ENCODE data around the gene DMTF1. TPM values are rescaled to one million over a fixed set of nuclear protein-coding genes. Genes with fewer than 3 reads are reported as not detected.

The DMTF1 gene, protein sequence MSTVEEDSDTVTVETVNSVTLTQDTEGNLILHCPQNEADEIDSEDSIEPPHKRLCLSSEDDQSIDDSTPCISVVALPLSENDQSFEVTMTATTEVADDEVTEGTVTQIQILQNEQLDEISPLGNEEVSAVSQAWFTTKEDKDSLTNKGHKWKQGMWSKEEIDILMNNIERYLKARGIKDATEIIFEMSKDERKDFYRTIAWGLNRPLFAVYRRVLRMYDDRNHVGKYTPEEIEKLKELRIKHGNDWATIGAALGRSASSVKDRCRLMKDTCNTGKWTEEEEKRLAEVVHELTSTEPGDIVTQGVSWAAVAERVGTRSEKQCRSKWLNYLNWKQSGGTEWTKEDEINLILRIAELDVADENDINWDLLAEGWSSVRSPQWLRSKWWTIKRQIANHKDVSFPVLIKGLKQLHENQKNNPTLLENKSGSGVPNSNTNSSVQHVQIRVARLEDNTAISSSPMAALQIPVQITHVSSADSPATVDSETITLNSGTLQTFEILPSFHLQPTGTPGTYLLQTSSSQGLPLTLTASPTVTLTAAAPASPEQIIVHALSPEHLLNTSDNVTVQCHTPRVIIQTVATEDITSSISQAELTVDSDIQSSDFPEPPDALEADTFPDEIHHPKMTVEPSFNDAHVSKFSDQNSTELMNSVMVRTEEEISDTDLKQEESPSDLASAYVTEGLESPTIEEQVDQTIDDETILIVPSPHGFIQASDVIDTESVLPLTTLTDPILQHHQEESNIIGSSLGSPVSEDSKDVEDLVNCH
- total RNA-seq (74.3 and 75.1 TPM in 2 replicates), polyA plus RNA-seq (37.8 and 42.5 TPM in 2 replicates)

DNA sequence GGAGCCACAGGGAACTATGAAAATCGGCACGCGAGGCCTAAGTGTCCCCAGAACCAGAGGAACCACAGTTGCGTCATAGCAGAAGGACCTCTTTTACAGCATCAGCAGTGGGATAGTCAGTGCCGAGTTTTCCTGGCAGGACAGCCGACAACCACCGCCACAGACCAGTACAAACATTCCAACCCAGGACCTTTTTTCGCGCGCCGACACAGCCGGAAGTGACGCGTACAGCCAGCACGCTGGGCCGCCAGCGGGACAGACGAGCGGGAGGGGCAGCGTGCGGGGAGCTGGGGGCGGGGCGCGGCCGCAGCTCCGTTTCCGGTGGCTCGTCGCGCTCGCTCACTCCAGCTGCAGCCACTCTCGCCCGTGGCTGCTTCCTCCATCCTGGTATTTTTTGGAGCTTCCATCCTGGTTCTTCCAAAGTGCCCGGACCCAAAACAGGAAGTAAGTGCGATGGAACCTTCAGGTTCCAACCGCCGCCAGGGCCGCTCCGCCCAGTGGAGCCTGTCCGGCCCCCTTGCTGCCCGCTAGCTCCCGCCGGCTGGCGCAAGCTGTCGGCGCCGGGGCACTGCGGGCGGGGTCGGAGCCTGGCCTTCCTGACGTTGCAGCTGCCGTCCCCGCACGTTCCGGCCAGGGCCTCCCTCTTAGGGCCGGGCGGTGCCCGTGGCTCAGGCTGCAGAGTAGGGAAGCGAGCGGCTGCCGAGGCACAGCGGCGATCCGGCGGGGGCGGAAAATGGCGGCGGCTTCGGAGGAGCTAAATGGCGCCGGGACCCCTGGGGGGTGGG, at the start of gene DMTF1:
TSS of gene DMTF1 (plus strand) at position 342 of the 785 bp plus-strand sequence. CDS start 12,489 bp downstream, outside the sequence.
- peak within 1 kb of the TSS; percentile 70 for H2AFZ ChIP-seq
- H3K4me1 ChIP-seq (ENCODE audit: insufficient read depth): peaks cover 13% of the 10 kb centered on the region
- peak within 1 kb of the TSS; percentile 98 for H3K27ac ChIP-seq
- H3K9me3 ChIP-seq (ENCODE audit: low read depth): no peaks in the 10 kb centered on the region
- H3K36me3 ChIP-seq (replicated peaks; ENCODE audit: insufficient read depth, low read depth): no peaks in the 10 kb centered on the region
- DNase-seq (ENCODE audit: low spot score): peak; percentile 98
- WGBS (ENCODE audit: low lambda C conversion rate, missing lambda C conversion rate): under 1% methylated on average over 58 of the region's 71 CpGs
- peak within 1 kb of the TSS; percentile 81 for H3K4me2 ChIP-seq
- peak within 1 kb of the TSS; percentile 38 for H3K4me3 ChIP-seq
- H3K27me3 ChIP-seq: no peaks in the 10 kb centered on the region
- peaks cover 35% of the 10 kb centered on the region for H4K20me1 ChIP-seq (ENCODE audit: insufficient read depth, poor library complexity, severe bottlenecking)
- no peaks in the 10 kb centered on the region for H3K9me2 ChIP-seq (replicated peaks; ENCODE audit: insufficient read depth)
- H3K79me2 ChIP-seq: peaks cover 42% of the 10 kb centered on the region
- TF ChIP-seq, protein P1, sequence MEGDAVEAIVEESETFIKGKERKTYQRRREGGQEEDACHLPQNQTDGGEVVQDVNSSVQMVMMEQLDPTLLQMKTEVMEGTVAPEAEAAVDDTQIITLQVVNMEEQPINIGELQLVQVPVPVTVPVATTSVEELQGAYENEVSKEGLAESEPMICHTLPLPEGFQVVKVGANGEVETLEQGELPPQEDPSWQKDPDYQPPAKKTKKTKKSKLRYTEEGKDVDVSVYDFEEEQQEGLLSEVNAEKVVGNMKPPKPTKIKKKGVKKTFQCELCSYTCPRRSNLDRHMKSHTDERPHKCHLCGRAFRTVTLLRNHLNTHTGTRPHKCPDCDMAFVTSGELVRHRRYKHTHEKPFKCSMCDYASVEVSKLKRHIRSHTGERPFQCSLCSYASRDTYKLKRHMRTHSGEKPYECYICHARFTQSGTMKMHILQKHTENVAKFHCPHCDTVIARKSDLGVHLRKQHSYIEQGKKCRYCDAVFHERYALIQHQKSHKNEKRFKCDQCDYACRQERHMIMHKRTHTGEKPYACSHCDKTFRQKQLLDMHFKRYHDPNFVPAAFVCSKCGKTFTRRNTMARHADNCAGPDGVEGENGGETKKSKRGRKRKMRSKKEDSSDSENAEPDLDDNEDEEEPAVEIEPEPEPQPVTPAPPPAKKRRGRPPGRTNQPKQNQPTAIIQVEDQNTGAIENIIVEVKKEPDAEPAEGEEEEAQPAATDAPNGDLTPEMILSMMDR (IDR thresholded peaks at IDR 0.05; ENCODE audit: poor library complexity): no peak
- no peak for TF ChIP-seq EZH2 (IDR thresholded peaks at IDR 0.05; ENCODE audit: borderline replicate concordance)
- no peak for TF ChIP-seq EZH2phosphoT487 (IDR thresholded peaks at IDR 0.05; ENCODE audit: low read depth, severe bottlenecking, unreplicated experiment)

DNA sequence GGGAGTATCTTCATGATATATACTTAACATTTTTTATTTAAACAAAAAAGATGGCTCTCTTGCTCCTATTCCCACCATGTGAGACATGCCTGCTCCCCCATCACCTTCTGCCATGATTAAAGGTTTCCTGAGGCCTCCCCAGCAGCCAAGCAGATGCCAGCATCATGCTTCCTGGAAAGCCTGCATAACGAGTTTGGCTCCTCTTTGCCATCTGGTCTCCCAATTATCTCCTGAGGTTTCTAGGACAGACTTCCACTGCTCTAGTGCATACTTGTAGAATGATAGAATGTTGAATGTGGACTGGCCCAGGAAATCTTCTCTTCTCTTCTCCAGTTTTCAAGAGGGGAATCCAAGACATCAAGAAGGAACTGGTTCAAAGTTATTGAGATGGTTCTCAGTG, 46.9 kb upstream of the DMTF1 start:
- no peaks in the 10 kb centered on the region for H4K20me1 ChIP-seq (ENCODE audit: insufficient read depth, poor library complexity, severe bottlenecking)
- H3K9me2 ChIP-seq (replicated peaks; ENCODE audit: insufficient read depth): no peaks in the 10 kb centered on the region
- no peaks in the 10 kb centered on the region for H3K4me1 ChIP-seq (ENCODE audit: insufficient read depth)
- H3K4me3 ChIP-seq: no peak overlapping the region
- no peak overlapping the region for H3K27ac ChIP-seq
- 90% methylated on average over 1 of the region's 1 CpG for WGBS (ENCODE audit: low lambda C conversion rate, missing lambda C conversion rate)
- H3K27me3 ChIP-seq: no peaks in the 10 kb centered on the region
- H3K79me2 ChIP-seq: no peaks in the 10 kb centered on the region
- H3K36me3 ChIP-seq (replicated peaks; ENCODE audit: insufficient read depth, low read depth): no peaks in the 10 kb centered on the region
- TF ChIP-seq, protein P1 (IDR thresholded peaks at IDR 0.05; ENCODE audit: poor library complexity): no peak
- no peaks in the 10 kb centered on the region for H3K9me3 ChIP-seq (ENCODE audit: low read depth)
- no peak overlapping the region for H2AFZ ChIP-seq
- DNase-seq (ENCODE audit: low spot score): no peak
- no peak overlapping the region for H3K4me2 ChIP-seq

DNA sequence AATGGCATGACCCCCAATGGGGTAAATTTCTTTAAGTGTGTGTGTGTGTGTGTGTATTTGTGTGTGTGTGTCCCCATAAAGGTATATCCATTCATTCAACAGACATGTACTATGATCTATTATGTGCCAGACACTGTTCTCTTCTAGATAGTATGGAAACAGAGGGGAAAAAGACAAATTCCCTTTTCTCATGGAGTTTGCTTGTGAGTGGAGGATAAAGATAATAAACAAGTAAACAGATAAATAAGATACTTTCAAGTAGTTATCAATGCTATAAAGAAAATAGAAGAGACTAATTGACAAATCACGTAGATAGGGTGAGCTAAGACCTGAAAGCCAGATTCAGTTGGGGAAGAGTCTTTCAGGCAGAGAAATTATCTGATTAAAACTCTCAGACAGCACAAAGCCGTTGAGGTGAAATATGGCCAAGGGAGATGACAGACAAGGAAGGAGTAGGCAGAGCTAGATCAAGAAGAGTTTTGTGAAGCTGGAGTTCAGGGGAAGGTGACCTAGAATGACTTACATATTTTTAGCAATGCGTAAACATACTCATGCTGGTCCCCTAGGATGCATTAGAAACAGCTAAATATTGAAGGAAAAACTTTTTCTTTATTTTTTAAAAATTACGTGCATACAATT, 45.2 kb upstream of the DMTF1 start:
- H3K9me2 ChIP-seq (replicated peaks; ENCODE audit: insufficient read depth): no peaks in the 10 kb centered on the region
- no peaks in the 10 kb centered on the region for H4K20me1 ChIP-seq (ENCODE audit: insufficient read depth, poor library complexity, severe bottlenecking)
- no peak overlapping the region for H3K4me2 ChIP-seq
- H3K36me3 ChIP-seq (replicated peaks; ENCODE audit: insufficient read depth, low read depth): no peaks in the 10 kb centered on the region
- H3K4me3 ChIP-seq: no peak overlapping the region
- no peaks in the 10 kb centered on the region for H3K27me3 ChIP-seq
- H3K27ac ChIP-seq: no peak overlapping the region
- 69% methylated on average over 4 of the region's 4 CpGs for WGBS (ENCODE audit: low lambda C conversion rate, missing lambda C conversion rate)
- TF ChIP-seq, protein P1 (IDR thresholded peaks at IDR 0.05; ENCODE audit: poor library complexity): no peak
- no peak for TF ChIP-seq EZH2 (IDR thresholded peaks at IDR 0.05; ENCODE audit: borderline replicate concordance)
- TF ChIP-seq EZH2phosphoT487 (IDR thresholded peaks at IDR 0.05; ENCODE audit: low read depth, severe bottlenecking, unreplicated experiment): no peak
- no peaks in the 10 kb centered on the region for H3K79me2 ChIP-seq
- H3K9me3 ChIP-seq (ENCODE audit: low read depth): no peaks in the 10 kb centered on the region
- no peaks in the 10 kb centered on the region for H3K4me1 ChIP-seq (ENCODE audit: insufficient read depth)
- no peak for DNase-seq (ENCODE audit: low spot score)
- H2AFZ ChIP-seq: no peak overlapping the region

Measured in hepatocyte (in vitro differentiated cells).